Measurements from ENCODE around the gene FRMPD4.

Gene FRMPD4

DNA sequence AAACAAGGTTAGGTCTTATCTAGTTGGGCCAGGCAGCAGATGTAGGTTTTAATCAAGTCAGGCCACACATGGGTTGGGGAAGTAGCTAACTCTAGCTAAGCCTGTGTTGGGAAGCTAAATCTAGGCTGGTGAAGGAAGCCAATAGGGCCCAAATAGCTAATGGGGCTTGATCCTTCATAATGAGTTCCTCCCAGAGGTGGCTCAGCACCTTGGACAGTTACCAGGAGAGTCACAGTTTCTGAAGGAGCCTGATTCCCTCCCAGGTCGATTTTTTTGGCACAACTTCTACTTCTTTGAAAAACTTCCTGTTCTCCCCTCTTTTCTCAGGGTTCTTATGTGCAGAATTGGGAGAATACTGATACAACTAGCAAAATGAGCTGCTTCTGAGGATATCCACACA, 410.5 kb downstream of the FRMPD4 start:
- peak; percentile 51 for DNase-seq

DNA sequence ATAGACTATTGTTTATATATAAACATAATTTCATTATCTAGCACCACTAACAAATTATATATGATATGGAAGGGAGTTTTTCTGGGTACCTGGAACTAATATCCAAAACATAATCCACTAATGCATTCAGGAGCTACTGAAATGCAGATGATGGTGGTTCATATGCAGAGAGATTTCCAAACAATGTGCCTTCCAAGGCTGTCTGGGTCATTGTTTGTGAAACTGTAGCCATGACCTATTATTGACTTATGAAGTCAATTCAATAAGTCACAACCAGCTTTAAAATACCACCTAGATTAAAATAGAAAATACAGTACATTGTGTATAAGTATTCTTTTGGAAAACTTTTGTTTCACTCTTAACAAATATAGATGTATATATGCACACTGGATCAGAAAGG, 415.9 kb downstream of the FRMPD4 start:
- DNase-seq = no peak

DNA sequence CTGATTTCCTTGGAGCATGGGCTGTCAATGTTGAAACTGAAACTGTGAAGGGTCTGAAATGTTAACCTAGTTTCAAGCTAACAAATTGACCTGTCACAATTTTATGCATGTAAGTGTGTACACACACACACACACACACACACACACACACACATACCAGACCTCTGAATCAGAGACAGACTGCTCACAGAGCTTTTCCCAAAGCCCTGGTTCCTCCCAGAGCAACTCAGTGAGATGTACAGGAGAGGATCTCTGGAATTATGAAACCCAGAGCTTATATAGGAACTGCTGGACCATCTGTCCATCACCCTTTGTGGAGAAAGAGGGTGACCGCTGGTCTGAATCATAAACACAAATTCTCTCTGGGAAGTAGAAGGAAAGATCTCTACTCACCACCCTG, 424.8 kb downstream of the FRMPD4 start:
- DNase-seq = no peak

DNA sequence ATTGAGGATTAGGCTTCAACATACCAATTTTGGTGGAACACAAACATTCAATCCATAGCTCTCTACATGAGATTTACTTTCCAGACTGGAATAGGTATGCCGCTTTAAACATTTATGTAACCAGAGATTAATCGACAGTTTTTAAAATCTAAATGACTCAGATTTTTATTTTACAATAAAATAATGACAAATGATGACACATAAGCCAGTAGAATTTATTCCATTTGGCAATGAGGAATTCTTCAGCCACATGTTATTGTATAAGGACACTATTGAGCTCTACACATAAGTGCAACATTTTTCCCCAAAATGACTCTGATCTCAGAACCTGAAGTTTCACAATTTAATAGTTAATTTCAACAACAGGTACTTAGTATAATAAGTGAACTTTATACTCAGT, 425.9 kb downstream of the FRMPD4 start:
- no peak for DNase-seq

DNA sequence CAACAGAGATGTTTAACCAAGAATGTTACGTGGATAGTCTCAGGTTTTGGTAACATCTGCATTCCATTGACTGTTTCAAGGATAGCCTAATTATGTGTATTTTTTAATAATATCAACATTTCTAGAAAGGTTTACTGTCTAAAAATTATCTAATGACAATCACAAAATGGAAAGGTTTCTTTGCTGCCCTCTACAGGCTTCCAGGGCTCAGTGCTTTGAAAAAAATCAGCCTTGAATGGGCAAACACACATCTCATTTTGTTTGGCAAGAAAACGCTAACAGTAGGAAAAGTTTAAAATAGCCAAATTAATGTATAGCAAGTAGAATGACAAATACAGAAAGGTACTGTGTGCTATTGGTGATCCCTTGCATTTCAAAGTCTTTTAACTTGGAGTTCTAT, 429.6 kb downstream of the FRMPD4 start:
- peak; percentile 25 for DNase-seq

DNA sequence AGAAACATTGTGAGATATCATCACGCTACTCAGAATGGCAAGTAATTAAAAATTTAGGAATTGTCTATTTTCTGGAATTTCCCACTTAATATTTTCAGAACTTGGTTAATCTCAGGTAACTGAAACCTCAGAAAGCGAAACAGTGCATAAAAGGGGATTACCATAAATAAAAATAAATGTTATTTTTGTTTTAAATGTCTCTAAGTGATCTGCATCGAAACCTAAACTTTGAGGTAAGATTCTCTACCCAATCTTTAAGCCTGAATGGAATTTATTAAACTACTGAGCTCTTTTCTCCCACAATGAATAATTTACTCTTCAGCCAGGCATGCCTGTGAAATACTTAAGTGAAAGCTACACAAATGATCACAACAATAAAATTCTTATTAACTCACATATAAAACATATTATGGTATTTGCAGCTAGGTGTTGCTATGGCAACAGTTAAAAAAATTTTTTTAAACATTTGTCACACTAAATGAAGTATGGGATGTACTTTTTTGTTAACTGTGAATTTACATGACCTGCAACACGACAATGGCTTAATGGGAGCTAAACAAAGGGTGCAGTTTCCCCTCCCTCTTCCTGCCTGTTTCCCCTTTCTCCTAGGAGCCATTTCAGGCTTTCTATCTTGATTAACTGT, 432.7 kb downstream of the FRMPD4 start:
- no peak for DNase-seq

DNA sequence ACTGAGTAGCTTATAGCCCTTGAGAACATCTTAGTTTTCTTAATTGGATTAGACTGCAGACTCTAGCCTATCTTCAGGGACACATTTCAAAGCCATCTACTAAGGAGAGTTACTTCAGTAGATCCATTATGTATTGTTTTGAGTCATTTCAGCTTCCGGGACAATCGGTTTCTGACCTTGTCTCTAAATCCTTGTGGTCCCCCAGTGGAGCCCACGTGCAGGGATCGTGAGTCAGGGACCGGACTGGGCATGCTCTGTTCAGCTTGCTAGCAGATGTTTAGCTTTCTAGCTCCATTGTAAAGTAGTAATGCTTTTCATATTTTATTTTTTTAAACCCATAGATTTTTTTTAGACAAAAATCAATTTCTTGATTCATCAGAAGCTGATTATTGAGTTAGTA, 441.0 kb downstream of the FRMPD4 start:
- DNase-seq = no peak

DNA sequence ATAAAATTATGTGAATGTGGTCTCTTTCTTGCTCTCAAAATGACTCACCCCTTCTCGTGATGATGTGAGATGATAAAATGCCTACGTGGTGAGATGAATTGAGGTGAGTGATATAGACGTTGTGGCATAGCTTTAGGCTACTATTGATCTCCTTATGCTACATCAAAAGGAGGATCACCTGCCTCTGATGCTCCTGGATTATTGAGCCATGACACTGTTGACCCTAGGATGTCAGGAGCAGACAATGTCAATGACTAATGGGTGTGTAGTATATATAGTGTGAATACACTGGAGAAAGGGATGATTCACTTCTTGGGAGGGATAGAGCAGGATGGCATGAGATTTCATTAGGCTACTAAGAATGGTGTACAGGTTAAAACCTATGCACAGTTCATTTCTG, 442.3 kb downstream of the FRMPD4 start:
- DNase-seq = no peak

DNA sequence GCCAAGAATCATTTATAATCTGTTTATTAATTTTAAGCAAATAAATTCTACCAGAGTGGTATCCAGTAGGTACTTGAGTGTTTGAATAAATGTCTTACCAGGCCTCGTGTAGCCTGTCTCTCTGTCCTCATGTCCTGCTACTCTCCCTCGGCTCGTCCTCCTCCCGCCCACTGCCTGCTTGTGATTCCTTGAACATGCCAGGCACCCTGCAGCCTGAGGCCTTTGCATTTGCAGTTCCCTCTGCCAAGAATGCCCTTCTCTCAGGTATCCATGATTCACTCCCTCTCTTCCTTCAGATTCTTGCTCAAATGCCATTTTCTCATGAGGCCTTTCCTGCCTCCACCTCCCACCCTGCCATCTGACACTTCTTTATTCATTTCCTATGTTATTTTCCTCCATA, 443.3 kb downstream of the FRMPD4 start:
- DNase-seq = no peak

DNA sequence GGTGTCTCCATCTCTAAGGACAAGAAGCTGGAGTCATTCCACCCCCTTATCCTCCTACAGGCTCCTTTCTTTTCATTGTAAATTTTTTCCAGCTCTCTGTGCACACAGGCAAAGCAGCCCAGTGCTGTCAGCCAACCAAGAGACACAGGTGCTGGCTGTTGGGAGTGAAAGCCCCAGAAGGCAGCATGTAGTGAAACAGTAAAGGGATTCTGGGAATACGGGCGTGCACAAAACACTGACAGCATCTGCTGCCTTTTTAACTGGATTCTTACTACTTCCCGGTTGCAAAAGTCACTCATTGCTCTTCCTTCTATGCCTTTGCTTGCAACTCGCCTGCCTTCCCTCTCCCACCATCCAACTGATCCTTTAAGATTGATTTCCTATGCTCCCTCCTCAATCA, 444.4 kb downstream of the FRMPD4 start:
- no peak for DNase-seq

DNA sequence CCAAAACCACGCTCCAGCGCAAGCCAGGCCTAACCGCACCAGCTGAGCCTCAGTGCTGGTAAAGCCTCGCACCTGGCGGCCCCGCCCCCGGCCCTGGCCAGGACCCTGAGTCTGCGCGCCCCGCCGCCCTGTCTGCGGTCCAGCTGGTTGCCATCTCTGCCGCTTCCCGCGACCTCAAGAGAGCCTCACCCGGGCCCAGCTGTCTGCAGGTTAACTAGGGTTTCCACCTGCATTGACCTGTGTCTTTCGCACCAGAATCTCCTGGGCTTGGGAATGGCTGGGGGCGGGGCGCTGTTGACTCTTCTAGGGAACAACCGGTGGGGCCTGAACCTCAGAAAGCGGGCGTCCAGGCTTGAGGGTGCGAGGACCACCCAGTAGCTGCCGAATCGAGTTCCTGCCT, 445.3 kb downstream of the FRMPD4 start:
- DNase-seq = no peak

DNA sequence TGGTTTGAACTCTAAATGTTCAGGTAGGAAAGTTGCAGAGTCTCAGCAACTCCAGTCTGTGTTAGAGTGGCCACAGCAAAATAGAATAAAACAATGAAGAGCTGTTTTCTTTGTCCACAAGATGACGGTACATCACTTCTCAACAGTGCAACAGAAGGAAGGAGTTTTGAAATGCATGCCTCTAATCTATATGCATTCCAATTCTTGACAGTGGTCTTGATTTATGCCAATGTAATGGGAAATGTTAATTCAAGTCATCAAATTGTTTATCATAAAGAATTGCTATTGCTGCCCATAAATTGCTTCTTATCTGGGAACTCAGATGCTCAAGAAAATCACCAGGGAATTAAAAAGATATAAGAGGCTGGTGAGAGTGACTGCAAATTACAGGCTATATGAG, 457.4 kb downstream of the FRMPD4 start:
- no peak for DNase-seq

DNA sequence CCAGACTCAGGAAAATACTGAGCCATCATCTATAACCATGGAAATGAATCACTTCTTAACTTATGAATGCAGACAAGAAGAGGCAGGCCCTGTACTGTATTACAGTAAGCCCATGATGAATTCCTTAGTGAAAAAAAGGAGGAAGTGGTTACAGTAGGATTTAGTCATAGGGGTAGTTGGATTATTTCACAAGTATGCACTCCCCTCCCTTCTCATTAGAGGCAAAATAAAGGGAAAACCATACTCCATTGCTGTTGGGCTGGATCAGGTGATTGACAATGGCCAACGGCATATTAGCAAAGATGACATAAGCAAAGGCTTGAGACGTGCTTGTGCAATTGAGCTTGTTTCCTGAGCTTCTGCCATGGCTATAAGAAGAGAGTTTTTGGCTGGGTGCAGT, 471.8 kb downstream of the FRMPD4 start:
- DNase-seq = no peak

DNA sequence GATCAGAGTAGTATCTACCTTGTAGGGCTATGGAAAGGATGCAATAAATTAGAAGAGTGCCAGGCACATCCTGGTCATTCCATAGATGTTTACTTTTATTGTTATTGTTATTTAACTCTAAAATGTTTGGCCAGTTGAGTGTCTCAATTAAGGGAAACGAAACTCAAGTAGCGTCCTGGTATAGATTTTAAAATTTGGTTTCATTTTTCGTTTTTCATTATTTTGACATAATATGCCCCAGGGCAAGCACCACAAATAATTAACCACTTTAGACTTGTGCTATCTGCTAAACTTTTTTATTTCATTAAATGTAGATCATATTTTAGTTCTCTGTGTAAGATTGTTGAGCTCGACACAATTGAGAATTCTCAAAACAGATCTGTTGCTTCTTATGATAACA, 473.2 kb downstream of the FRMPD4 start:
- DNase-seq = no peak

DNA sequence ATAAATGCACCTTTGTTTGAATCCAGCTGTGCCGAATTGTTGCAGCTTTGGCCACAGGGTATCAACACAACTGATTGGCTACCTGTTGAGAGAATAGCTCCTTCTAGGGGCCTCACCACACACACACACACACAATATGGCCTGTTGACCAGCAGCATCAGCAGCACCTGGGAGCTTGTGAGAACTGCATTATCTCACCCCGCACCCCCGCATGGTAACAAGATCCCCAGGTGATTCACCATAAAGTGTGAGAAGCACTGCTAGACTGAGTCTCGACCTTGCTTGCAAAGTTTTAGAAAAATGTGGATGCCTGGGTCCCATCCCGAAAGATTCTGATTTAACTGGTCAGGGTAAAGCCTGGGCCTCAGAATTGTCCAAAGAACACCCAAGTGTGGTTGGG, 476.0 kb downstream of the FRMPD4 start:
- no peak for DNase-seq

DNA sequence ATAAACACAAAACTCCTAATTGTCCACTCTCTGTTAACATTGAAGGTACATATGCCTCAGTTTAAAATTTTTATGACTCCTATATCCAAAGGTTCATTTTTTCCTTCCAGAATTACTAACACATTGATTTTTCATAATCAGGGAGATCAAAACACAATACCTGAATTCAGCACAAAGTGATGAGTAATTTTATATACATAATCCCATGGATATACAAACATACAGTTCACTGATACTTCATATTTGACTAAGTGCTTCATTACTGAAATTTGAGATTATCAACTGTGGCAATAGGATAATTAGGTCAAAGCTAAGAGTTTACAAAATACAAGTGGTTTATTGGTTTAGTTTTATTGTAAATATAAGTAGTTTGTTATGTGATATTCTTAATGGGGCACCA, 476.8 kb downstream of the FRMPD4 start:
- no peak for DNase-seq

DNA sequence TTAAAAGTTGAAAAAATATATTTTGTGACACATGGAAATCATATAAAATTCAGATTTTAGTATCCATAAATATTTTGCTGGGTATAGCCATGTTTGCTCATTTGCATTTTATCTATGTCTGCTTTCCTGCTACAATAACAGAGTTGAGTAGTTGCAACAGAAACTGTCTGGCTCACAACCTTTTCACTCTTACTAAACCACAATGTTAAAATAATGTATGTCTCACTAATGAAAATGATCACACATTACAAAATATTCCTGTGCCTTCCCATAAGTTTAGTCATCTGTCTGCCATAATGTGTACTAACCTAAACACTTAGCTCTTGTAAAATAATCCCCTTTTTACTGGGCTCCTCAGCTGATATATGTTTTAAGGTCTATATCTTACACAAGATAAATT, 479.0 kb downstream of the FRMPD4 start:
- DNase-seq = no peak

DNA sequence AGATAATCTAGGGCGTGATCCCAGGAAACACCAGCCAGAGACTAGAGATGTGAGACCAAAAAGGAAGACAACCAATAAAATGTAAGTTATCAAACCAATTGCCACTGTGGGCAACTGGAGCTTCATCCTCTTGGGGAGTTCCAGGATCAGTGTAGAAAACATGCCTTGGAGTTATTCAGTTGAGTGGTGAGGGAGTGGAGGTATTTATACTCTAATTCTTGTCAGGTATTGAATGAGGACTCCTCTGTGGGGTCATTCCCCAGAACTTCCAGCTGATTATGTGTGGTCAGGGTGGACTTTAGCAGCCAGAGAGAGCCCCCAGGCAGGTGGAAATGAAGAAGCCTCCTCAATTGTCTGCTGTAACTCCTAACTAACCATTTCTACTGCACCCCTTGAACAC, 509.0 kb downstream of the FRMPD4 start:
- no peak for DNase-seq

DNA sequence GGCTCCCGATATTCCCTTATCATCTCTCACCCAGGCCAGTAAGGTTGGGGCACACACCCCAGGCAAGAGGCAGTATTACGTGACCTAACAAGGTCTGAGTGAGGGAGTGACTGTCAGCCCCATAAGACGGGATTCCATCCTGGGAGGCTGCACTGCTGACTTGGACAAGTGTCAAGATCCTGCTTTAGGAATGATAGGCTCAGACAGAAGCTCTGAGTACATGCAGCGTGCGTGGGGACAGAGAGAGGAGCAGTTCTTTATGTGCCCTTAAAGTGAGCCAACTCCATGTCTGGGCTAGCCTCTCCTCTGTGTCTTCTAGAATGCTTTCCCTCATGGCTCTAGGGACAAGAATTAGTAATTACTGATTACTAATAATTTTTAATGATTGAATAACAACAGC, 510.7 kb downstream of the FRMPD4 start:
- no peak for DNase-seq

DNA sequence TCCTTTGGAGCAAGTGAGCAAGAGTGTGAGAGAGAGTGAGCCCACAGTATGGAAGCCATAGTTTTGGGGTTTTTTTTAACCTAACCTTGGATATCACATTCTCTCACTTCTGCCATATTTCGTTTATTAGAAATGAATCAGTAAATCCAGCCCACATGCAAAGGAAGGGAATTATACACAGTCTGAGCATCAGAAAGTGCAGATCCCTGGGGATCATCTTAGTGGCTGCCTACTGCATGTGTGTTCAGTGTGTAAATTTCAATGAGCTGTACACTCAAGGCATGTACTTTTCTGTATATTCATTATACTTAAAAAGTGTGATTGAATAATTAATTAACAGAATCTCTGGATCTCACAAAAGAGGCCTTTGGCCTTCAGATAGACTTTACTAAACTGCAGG, 519.2 kb downstream of the FRMPD4 start:
- DNase-seq = no peak

DNA sequence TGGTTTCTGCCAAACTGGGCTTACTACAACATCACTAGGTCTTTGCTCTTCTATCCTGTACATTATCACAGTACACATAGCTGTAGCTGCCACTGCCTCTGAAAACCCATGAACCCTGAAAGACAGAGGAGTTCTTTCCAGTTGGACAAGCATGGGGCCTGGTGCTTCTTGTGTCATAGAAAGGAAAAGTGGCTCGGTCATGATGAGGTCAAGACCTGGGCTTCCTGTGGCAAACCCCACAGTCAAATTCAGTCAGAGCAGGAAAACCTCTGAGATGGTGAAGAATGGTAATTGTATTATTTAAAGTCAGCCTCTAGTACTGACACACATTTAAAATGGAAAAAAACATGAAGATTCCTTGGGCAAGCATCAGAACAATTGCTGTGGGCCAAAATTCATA, 519.6 kb downstream of the FRMPD4 start:
- DNase-seq = no peak

DNA sequence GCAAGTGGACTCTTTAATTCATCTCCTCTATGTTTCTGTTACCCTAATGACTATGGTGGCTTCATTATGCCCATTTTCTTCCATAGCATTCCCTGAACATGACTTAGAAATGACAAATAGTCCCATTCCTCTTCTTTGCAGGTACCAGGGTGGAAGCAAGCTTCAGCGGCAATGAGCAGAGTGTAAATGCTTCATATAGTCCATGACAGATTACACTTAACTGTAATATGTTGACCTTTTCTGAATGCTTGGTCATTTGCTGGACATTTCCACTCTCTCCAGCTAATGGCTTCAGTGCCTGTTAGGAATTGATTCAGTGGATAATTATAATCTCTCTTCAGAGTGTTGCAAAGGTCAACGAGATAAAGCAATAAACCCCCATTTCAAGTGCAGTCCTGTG, 523.2 kb downstream of the FRMPD4 start:
- no peak for DNase-seq

DNA sequence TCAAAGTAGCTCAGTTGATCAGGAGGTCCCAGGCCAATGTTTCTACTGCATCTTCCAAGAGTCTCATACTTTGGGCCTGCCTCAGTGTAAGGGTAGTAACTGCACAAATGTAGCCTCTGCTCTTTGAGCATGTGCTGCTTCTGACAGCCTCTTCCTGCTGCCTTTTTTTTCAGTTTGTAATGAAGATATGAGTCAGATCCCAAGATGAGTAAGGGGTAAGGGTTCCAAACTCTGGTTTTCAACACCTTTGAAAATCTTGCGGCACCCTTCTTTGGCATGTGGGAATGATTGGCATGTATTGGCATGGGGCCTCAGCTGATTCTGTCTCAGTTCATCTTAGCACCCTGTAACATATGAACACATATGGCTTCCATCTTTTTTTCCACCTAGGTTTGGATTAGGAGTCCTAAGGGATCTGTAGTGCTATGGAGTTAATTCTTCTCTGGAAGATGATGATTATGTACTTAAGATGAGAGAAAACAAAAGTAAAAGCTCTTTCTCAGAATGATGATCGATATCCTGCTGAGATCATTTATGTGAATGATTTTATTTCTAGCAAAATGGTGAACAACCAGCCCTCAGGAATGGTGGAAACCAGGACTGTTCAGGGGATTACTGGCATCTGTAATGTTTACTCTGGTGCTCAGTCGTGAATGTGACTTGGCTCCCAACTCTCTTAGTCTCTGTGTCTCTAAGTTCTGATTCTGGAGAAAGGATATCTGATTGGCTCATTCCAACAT, 534.3 kb downstream of the FRMPD4 start:
- no peak for DNase-seq

DNA sequence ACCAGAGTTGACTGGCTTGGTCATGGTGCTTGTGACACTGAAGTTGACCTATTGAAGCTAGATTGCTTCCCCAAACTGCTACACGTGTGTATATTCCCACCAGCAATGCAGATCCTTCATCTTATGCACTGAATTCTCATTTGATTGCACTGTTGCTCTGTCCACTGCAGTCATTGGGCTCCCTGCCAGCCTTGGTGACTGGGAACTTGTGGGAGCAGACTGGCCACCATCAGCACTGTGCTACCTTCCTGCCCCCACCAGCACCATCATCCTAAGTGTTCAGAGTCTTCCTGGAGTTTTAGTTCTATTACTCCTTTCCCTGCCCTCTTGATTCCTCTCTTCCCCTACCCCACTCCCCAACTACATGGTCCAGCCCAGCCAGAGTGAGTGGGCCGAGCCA, 535.2 kb downstream of the FRMPD4 start:
- no peak for DNase-seq

DNA sequence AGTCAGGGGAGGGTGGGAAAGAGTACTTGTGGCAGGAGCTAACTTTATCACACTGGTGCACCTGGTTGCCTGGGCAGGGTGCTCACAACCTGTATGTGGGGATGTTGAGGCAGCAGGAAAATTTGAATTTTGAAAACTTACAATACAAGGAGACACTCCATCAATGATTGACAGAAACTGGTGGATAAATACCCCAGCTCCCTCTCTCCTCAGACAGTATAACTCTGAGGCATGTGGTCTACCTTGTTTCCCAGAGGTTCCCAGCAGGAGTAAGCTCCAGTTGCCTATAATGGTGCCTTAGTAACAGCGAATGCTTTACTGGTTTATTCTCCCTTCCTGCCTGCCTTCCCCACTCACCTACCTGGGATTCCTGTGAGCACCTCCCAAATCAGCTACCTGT, 541.2 kb downstream of the FRMPD4 start:
- DNase-seq = no peak
